ENCODE data around the gene SLC44A1. TPM values are rescaled to one million over a fixed set of nuclear protein-coding genes. Genes with fewer than 3 reads are reported as not detected.

SLC44A1 gene
- total RNA-seq, 2 donors from 2014 or later: 10.7 to 19.5 TPM

- Histone ChIP-seq H3K27me3 (no peaks in the 10 kb centered on the region), H3K36me3 (no peaks in the 10 kb centered on the region), H3K27ac (no peak overlapping the region), H3K4me3 (no peak overlapping the region), H3K4me1 (no peaks in the 10 kb centered on the region), H3K9me3 (no peaks in the 10 kb centered on the region)
- TF ChIP-seq, protein P1, sequence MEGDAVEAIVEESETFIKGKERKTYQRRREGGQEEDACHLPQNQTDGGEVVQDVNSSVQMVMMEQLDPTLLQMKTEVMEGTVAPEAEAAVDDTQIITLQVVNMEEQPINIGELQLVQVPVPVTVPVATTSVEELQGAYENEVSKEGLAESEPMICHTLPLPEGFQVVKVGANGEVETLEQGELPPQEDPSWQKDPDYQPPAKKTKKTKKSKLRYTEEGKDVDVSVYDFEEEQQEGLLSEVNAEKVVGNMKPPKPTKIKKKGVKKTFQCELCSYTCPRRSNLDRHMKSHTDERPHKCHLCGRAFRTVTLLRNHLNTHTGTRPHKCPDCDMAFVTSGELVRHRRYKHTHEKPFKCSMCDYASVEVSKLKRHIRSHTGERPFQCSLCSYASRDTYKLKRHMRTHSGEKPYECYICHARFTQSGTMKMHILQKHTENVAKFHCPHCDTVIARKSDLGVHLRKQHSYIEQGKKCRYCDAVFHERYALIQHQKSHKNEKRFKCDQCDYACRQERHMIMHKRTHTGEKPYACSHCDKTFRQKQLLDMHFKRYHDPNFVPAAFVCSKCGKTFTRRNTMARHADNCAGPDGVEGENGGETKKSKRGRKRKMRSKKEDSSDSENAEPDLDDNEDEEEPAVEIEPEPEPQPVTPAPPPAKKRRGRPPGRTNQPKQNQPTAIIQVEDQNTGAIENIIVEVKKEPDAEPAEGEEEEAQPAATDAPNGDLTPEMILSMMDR (IDR thresholded peaks at IDR 0.05): no peak
- DNase-seq (ENCODE audit: low spot score): no peak
Observed at GRCh38 chr9:105273731-105274130, 29.3 kb downstream of the SLC44A1 start.

DNA sequence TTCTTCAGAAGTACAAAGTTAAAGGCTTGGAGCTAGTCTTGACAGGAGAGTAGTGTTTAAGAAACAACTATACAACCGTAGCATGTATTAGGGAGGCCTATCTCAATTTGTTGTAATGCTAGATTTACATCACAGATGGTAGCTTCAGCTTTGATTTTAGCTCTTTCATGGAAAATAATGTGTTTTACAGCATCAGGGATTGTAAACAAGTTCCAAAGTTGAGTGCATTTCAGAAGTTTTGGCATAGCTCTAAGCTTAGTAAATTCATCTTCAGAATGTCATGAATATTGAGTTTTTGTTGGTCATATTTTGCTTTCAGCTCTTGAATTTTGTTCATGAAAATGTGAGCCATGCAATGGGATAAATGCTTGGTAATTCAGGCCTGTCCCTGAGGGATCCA lies 30.7 kb downstream of the SLC44A1 start:
- Histone ChIP-seq H3K4me1 (no peaks in the 10 kb centered on the region), H3K36me3 (no peaks in the 10 kb centered on the region), H3K4me3 (no peak overlapping the region), H3K27ac (no peak overlapping the region), H3K27me3 (no peaks in the 10 kb centered on the region), H3K9me3 (no peaks in the 10 kb centered on the region)
- DNase-seq (ENCODE audit: low spot score): no peak
- TF ChIP-seq, protein P1 (IDR thresholded peaks at IDR 0.05): no peak

DNA sequence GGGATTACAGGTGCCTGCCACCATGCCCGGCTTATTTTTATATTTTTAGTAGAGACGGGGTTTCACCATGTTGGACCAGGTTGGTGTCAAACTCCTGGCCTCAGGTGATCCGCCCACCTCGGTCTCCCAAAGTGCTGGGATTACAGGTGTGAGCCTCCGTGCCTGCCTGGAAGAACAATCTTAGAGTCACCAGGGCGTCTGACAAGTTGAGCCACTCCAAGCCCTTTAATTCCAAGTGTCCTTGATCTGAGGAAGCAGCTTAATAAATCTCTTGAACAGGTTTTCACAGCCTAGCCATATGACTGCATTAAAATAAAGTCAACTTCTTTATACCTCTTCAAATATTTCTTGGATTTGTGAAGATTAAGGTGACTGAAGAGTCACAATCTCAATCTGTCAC lies 31.5 kb downstream of the SLC44A1 start:
- H3K9me3 ChIP-seq: no peaks in the 10 kb centered on the region
- no peaks in the 10 kb centered on the region for H3K36me3 ChIP-seq
- H3K4me3 ChIP-seq: no peak overlapping the region
- no peaks in the 10 kb centered on the region for H3K4me1 ChIP-seq
- no peak for DNase-seq (ENCODE audit: low spot score)
- no peaks in the 10 kb centered on the region for H3K27me3 ChIP-seq
- TF ChIP-seq, protein P1 (IDR thresholded peaks at IDR 0.05): no peak
- H3K27ac ChIP-seq: no peak overlapping the region

DNA sequence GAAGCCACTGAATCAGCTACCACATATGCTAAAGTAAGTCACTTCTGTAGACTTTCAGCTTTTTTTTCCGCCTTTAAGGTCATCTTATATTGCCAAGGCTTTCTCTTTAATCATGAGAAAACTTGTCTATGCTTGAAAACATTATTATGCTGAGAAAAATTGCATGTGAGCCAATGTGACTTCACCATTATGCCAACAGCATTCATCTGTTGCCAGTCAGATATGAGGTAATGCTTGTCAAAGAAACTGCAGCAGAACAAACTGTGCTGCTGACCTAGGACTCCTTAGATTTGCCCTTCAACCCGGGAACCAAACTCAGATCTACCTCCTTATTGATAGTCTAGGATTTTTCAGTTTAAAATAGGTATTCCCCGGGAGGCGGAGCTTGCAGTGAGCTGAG lies 34.3 kb downstream of the SLC44A1 start:
- Histone ChIP-seq H3K4me1 (no peaks in the 10 kb centered on the region), H3K27me3 (no peaks in the 10 kb centered on the region), H3K4me3 (no peak overlapping the region), H3K9me3 (no peaks in the 10 kb centered on the region), H3K36me3 (no peaks in the 10 kb centered on the region), H3K27ac (no peak overlapping the region)
- TF ChIP-seq, protein P1 (IDR thresholded peaks at IDR 0.05): no peak
- DNase-seq (ENCODE audit: low spot score): no peak

DNA sequence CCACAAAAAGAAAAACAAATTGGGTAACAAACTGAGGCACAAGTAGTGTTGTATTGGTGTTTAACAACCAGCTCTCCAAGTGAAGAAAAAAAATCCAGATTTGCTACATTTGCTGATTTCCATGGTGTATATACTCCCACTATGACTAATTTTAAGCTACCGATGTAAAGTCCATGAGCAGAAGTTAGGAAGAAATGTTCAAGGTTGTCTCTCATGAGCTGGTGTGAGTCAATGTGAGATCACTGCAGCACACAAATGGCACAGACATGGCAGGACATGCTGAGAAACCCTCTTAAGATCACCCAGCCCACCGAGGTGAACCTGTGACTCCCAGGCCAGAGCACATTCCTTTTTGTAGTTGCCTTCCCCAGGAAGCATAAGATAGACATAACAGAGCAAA lies 36.2 kb downstream of the SLC44A1 start:
- Histone ChIP-seq H3K4me3 (no peak overlapping the region), H3K27ac (no peak overlapping the region), H3K27me3 (no peaks in the 10 kb centered on the region), H3K4me1 (no peaks in the 10 kb centered on the region), H3K9me3 (no peaks in the 10 kb centered on the region), H3K36me3 (no peaks in the 10 kb centered on the region)
- no peak for DNase-seq (ENCODE audit: low spot score)
- TF ChIP-seq, protein P1 (IDR thresholded peaks at IDR 0.05): no peak

- TF ChIP-seq, protein P1 (IDR thresholded peaks at IDR 0.05): no peak
- H3K27me3 ChIP-seq: no peaks in the 10 kb centered on the region
- no peak overlapping the region for H3K4me3 ChIP-seq
- no peak for DNase-seq (ENCODE audit: low spot score)
- no peaks in the 10 kb centered on the region for H3K4me1 ChIP-seq
- H3K36me3 ChIP-seq: no peaks in the 10 kb centered on the region
- no peak overlapping the region for H3K27ac ChIP-seq
- no peaks in the 10 kb centered on the region for H3K9me3 ChIP-seq
Observed at GRCh38 chr9:105281272-105281671, 36.8 kb downstream of the SLC44A1 start.
